ENCODE measurements around the gene BPIFB6.

DNA sequence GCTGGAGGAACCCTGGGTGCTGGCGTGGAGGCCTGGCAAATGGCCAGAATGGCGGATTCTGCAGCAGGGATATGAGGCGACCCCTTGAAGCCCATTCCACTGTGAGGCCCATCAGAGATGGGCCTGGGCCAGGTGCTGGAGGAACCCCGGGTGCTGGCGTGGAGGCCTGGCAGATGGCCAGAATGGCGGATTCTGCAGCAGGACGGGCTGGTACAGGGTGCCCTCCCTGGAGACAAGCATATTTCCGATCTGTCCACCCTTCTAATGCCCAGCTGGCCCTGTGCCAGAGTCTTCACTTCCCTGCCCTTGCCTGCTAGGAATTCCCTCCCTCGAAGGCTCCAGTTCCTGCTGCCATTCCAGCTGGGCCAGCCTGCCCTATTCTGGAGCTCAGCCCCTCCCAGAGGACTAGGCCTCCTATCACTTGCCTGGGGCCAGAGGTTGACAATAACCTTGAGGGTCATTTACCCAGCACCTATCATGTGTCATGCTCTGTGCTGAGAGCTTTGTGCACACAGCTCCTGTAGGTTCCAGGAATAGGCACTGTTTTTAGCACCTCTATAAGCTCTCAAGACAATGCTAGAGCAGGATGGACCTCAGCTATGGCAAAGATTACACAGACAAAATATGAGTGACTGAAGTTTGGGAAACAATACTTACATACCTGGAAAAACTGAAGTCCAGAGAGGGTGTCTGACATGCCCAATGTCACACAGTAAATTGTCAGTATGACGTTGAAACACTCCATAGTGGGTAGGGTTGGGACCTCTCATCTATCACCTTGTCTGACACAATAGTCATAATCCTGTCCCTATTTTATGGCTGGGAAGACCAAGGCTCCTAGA lies 48.6 kb upstream of the BPIFB6 start:
- TF ChIP-seq POLR2A (IDR thresholded peaks at IDR 0.05): no peak
- TF ChIP-seq, protein P1, sequence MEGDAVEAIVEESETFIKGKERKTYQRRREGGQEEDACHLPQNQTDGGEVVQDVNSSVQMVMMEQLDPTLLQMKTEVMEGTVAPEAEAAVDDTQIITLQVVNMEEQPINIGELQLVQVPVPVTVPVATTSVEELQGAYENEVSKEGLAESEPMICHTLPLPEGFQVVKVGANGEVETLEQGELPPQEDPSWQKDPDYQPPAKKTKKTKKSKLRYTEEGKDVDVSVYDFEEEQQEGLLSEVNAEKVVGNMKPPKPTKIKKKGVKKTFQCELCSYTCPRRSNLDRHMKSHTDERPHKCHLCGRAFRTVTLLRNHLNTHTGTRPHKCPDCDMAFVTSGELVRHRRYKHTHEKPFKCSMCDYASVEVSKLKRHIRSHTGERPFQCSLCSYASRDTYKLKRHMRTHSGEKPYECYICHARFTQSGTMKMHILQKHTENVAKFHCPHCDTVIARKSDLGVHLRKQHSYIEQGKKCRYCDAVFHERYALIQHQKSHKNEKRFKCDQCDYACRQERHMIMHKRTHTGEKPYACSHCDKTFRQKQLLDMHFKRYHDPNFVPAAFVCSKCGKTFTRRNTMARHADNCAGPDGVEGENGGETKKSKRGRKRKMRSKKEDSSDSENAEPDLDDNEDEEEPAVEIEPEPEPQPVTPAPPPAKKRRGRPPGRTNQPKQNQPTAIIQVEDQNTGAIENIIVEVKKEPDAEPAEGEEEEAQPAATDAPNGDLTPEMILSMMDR (IDR thresholded peaks at IDR 0.05): no peak

Data from heart left ventricle (tissue), 13 donors.